HEK293 (cell line): ENCODE measurements around the gene NTN5.

Source experiments
- CTCF ChIA-PET: fragments of 350-600 bp; formaldehyde crosslinking; extraction: SDS; loops from one replicate; lab custom pipeline; 2021; ENCODE audit warnings: antibody characterized with exemption; lab: Yijun Ruan, JAX
- POLR2A ChIA-PET: fragments of 300-600 bp; formaldehyde crosslinking; extraction: SDS; loops from one replicate; lab custom pipeline; 2020; ENCODE audit warnings: antibody characterized with exemption, inconsistent platforms; lab: Yijun Ruan, JAX
- H3K27ac ChIP-seq: fragments of 200-500 bp; sonication (Bioruptor generic); 2 replicates; pipeline ENCODE4 v1.5.1; 2014; ENCODE audit warnings: low read depth, low read length, control low read depth, inconsistent platforms; ENCODE audit errors: extremely low read depth
- H3K36me3 ChIP-seq, 2 experiments: fragments of 200-500 bp in 1 of 2; sonication (Bioruptor generic) in 1 of 2; 1 replicate in 1 of 2; 2 replicates in 1 of 2; pipeline ENCODE4 v1.5.1; 2014 to 2017; ENCODE audit warnings: inconsistent platforms in 2 of 2, low read length in 2 of 2; ENCODE audit not compliant: control insufficient read depth in 2 of 2, insufficient read depth in 1 of 2
- H3K4me1 ChIP-seq: fragments of 200-500 bp; sonication (Bioruptor generic); 2 replicates; pipeline ENCODE4 v1.5.1; 2014; ENCODE audit warnings: mild to moderate bottlenecking, low read length, inconsistent platforms; ENCODE audit not compliant: control insufficient read depth, insufficient read depth
- H3K4me3 ChIP-seq: 2 replicates; pipeline ENCODE4 v1.5.1; 2011; ENCODE audit warnings: low read depth, mild to moderate bottlenecking, control low read depth, low read length, moderate library complexity
- H3K9me3 ChIP-seq: fragments of 200-500 bp; sonication (Bioruptor generic); 2 replicates; pipeline ENCODE4 v1.5.1; 2014; ENCODE audit warnings: low read depth, low read length, inconsistent platforms; ENCODE audit not compliant: control insufficient read depth, insufficient read depth
- ELK4 ChIP-seq: IDR thresholded peaks from 2 replicates; pipeline ENCODE4 v1.6.1; 2011; ENCODE audit warnings: mild to moderate bottlenecking, low read depth, low read length, borderline replicate concordance
- GLIS1 ChIP-seq: fragments of 450-650 bp; formaldehyde crosslinking; IDR thresholded peaks from 2 replicates; pipeline ENCODE4 v1.5.1; 2016; ENCODE audit warnings: missing biosample characterization, missing genetic modification characterization
- KLF16 ChIP-seq: fragments of 450-650 bp; formaldehyde crosslinking; IDR thresholded peaks from 2 replicates; pipeline ENCODE4 v1.5.1; 2017; ENCODE audit warnings: missing biosample characterization, missing genetic modification characterization
- TRIM28 ChIP-seq: IDR thresholded peaks from 2 replicates; pipeline ENCODE4 v1.6.1; 2011; ENCODE audit warnings: low read length, control low read depth, borderline replicate concordance
- ZBTB11 ChIP-seq: fragments of 450-650 bp; formaldehyde crosslinking; conservative IDR thresholded peaks from 2 replicates; pipeline ENCODE4 v1.5.1; 2016; ENCODE audit warnings: low read depth, missing biosample characterization, missing genetic modification characterization
- ZBTB26 ChIP-seq: fragments of 450-650 bp; formaldehyde crosslinking; optimal IDR thresholded peaks from 2 replicates; pipeline ENCODE3; 2016; ENCODE audit warnings: missing biosample characterization, mild to moderate bottlenecking, missing genetic modification characterization
- ZBTB8A ChIP-seq: fragments of 450-650 bp; formaldehyde crosslinking; IDR thresholded peaks from 2 replicates; pipeline ENCODE4 v1.5.1; 2016; ENCODE audit warnings: missing biosample characterization, missing genetic modification characterization
- ZNF121 ChIP-seq: fragments of 450-650 bp; formaldehyde crosslinking; IDR thresholded peaks from 2 replicates; pipeline ENCODE4 v1.5.1; 2016; ENCODE audit warnings: missing biosample characterization, missing genetic modification characterization
- ZNF146 ChIP-seq: fragments of 450-650 bp; formaldehyde crosslinking; IDR thresholded peaks from 2 replicates; pipeline ENCODE4 v1.5.1; 2016; ENCODE audit warnings: missing biosample characterization, missing genetic modification characterization
- ZNF362 ChIP-seq: fragments of 450-650 bp; formaldehyde crosslinking; IDR thresholded peaks from 2 replicates; pipeline ENCODE4 v1.5.1; 2016; ENCODE audit warnings: missing biosample characterization, missing genetic modification characterization
- ZNF488 ChIP-seq: fragments of 450-650 bp; formaldehyde crosslinking; IDR thresholded peaks from 2 replicates; pipeline ENCODE4 v1.5.1; 2016; ENCODE audit warnings: missing biosample characterization, missing genetic modification characterization
- ZNF549 ChIP-seq: fragments of 450-650 bp; IDR thresholded peaks from 2 replicates; pipeline ENCODE4 v1.5.1; 2018; ENCODE audit warnings: missing biosample characterization, missing genetic modification characterization, mild to moderate bottlenecking, inconsistent platforms, moderate library complexity
- ZNF558 ChIP-seq: fragments of 450-650 bp; formaldehyde crosslinking; IDR thresholded peaks from 2 replicates; pipeline ENCODE4 v1.5.1; 2016; ENCODE audit warnings: missing biosample characterization, missing genetic modification characterization
- ZNF704 ChIP-seq: fragments of 450-650 bp; formaldehyde crosslinking; IDR thresholded peaks from 2 replicates; pipeline ENCODE4 v1.5.1; 2016; ENCODE audit warnings: missing biosample characterization, missing genetic modification characterization
- ZNF707 ChIP-seq: fragments of 450-650 bp; formaldehyde crosslinking; IDR thresholded peaks from 2 replicates; pipeline ENCODE4 v1.5.1; 2016; ENCODE audit warnings: missing biosample characterization, missing genetic modification characterization
- ZNF777 ChIP-seq: fragments of 450-650 bp; formaldehyde crosslinking; IDR thresholded peaks from 2 replicates; pipeline ENCODE4 v1.5.1; 2017; ENCODE audit warnings: missing biosample characterization, missing genetic modification characterization, borderline replicate concordance

NTN5 gene

GRCh38 chr19:48672994-48673393 is at the start of gene NTN5:
Gene NTN5 (minus strand): TSS chr19:48673017. CDS start chr19:48670986, 2,031 bp downstream.
- POLR2A ChIA-PET: no interaction called here
- CTCF ChIA-PET: interaction anchor here (2.2 kb wide), 1 partner anchor 115 kb away, joined by 12 read pairs; no protein-coding TSS in a partner anchor
- TF ChIP-seq ZNF558 (tag by site-specific recombination): no peak
- TF ChIP-seq ZBTB26: no peak
- TF ChIP-seq TRIM28: no peak
- no peak for TF ChIP-seq ZNF549 (tag by site-specific recombination)
- H3K36me3 ChIP-seq: no peaks in the 10 kb centered on the region
- H3K9me3 ChIP-seq: no peaks in the 10 kb centered on the region
- no peak within 1 kb of the TSS for H3K4me3 ChIP-seq
- no peak within 1 kb of the TSS for H3K27ac ChIP-seq
- H3K4me1 ChIP-seq: no peaks in the 10 kb centered on the region; the same call in 1 of the 2 replicates

GRCh38 chr19:48722196-48722708 is 49.4 kb upstream of the NTN5 start:
- no peaks in the 10 kb centered on the region for H3K36me3 ChIP-seq
- H3K4me1 ChIP-seq: no peaks in the 10 kb centered on the region; the same call in 1 of the 2 replicates
- H3K9me3 ChIP-seq: no peaks in the 10 kb centered on the region
- TF ChIP-seq ZNF488: no peak
- peak; percentile 89 for TF ChIP-seq ZNF121 (tag by site-specific recombination)
- 0 out of 2 replicates have a peak, but pooled peaks have one; percentile 53 for TF ChIP-seq ZNF362 (tag by site-specific recombination)
- no peak overlapping the region for H3K27ac ChIP-seq
- H3K4me3 ChIP-seq: no peak overlapping the region
- CTCF ChIA-PET: interaction anchor here (0.6 to 1.0 kb wide), 3 partner anchors 17 to 271 kb away, joined by 3 to 6 read pairs (median 3); partner anchors contain the start of genes BCAT2 and RUVBL2
- POLR2A ChIA-PET: interaction anchor here (2.5 kb wide), 1 partner anchor 16 kb away, joined by 20 read pairs; no protein-coding TSS in a partner anchor

GRCh38 chr19:48720613-48721296 is 47.9 kb upstream of the NTN5 start:
- H3K4me3 ChIP-seq: peak overlapping the region; percentile 74
- ChIA-PET CTCF (interaction anchor here (0.6 to 1.4 kb wide), 6 partner anchors 14 to 460 kb away, joined by 3 to 8 read pairs (median 3); no protein-coding TSS in a partner anchor), POLR2A (interaction anchor here (0.5 to 2.5 kb wide), 9 partner anchors 18 to 724 kb away, joined by 3 to 20 read pairs (median 4); partner anchors contain the start of genes DHDH, IZUMO1, PPP1R15A and RPL18)
- H3K36me3 ChIP-seq: no peaks in the 10 kb centered on the region
- H3K4me1 ChIP-seq: no peaks in the 10 kb centered on the region; the same call in 1 of the 2 replicates
- H3K27ac ChIP-seq: peak overlapping the region; percentile 75
- no peaks in the 10 kb centered on the region for H3K9me3 ChIP-seq
- TF ChIP-seq ZNF707 (tag by site-specific recombination) (no peak), KLF16 (tag by site-specific recombination) (peak; percentile 42; the same call in 1 of the 2 replicates), ZNF704 (tag by site-specific recombination) (no peak), ZBTB8A (peak; percentile 18; the same call in 1 of the 2 replicates), ZBTB26 (peak; percentile 81), ELK4 (no peak), GLIS1 (tag by site-specific recombination) (peak; percentile 91), ZNF777 (tag by site-specific recombination) (no peak), ZBTB11 (tag by site-specific recombination) (peak; percentile 38; the same call in 1 of the 2 replicates), ZNF146 (tag by site-specific recombination) (no peak)
